Naive B cell (primary cell): ENCODE measurements around the gene ANKLE1. TPM values are rescaled to one million over a fixed set of nuclear protein-coding genes. Genes with fewer than 3 reads are reported as not detected.
"Not testable (repeated sequence)": the region's sequence is repeated elsewhere in the genome, so short reads cannot be mapped to it uniquely, and the experiment has no call there.

Source experiments
- ATAC-seq, 2 donors: fragments of 150-1000 bp; cut with Tn5 transposase; 2 replicates each; pipeline ENCODE4 v1.10.0; 2021; ENCODE audit warnings: low read depth in 2 of 2, mild to moderate bottlenecking in 2 of 2, moderate library complexity in 2 of 2
- DNase-seq: peaks from one replicate; pipeline ENCODE4 v3.0.0; 2022
- H3K27ac Mint-ChIP-seq, 6 donors: one replicate each; pipeline ENCODE4 v1.8.0; 2020 to 2022; ENCODE audit warnings: mild to moderate bottlenecking in 6 of 6, mixed read lengths in 6 of 6, moderate library complexity in 5 of 6, inconsistent platforms in 2 of 6
- H3K27me3 Mint-ChIP-seq, 3 donors: one replicate each; pipeline ENCODE4 v1.8.0; 2021 to 2022; ENCODE audit warnings: mixed read lengths in 3 of 3, mild to moderate bottlenecking in 1 of 3
- H3K36me3 Mint-ChIP-seq, 2 donors: one replicate each; pipeline ENCODE4 v1.8.0; 2020 to 2022; ENCODE audit warnings: mixed read lengths in 2 of 2, inconsistent platforms in 1 of 2, mild to moderate bottlenecking in 1 of 2
- H3K4me1 Mint-ChIP-seq, 3 donors: one replicate each; pipeline ENCODE4 v1.8.0; 2020 to 2022; ENCODE audit warnings: mixed read lengths in 3 of 3, inconsistent platforms in 1 of 3, mild to moderate bottlenecking in 1 of 3, moderate library complexity in 1 of 3
- H3K4me3 Mint-ChIP-seq, 8 donors: one replicate each; pipeline ENCODE4 v1.8.0; 2020 to 2022; ENCODE audit warnings: mild to moderate bottlenecking in 8 of 8, mixed read lengths in 8 of 8, moderate library complexity in 8 of 8, inconsistent platforms in 2 of 8
- H3K9me3 Mint-ChIP-seq, 7 donors: one replicate each; pipeline ENCODE4 v1.8.0; 2020 to 2022; ENCODE audit warnings: mixed read lengths in 7 of 7, mild to moderate bottlenecking in 5 of 7, inconsistent platforms in 2 of 7, moderate library complexity in 1 of 7
- polyA plus RNA-seq, 6 donors: library from polyadenylated mRNA; unstranded; fragments of 300-500 nt; fragmentation: Illumina TruSeq; gene quantifications; one replicate each; pipeline ENCODE4 v1.2.3, GENCODE V29; 2021; ENCODE audit warnings: low read depth in 6 of 6

Gene ANKLE1
- polyA plus RNA-seq, 6 donors from 2014 or later = 1.6 to 3.1 (median 1.9) TPM; not detected in 1

DNA sequence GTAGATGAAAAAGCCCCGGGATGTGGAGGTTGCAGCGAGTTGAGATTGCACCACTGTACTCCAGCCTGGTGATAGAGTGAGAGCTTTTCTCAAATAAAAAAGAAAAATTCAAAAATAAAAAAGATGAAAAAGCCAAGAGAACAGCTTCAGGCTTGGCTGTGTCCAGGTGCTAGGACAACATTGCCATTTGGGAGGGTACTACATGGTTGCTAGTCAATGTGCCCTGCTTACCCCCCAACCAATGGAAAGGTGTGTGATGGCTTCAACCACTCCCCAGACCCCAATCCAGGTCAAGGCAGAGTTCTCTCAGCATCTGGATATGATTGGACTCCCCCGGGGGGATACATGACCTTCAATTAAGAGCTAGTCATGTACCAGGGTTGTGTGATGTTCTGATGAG is 2.3 kb upstream of the ANKLE1 start:
- Mint-ChIP-seq H3K4me3 (peak overlapping the region in 2 of 8 donors; percentile 5 to 36), H3K36me3 (peaks cover 0 to 12% of the 10 kb centered on the region in 2 donors), H3K27me3 (no peaks in the 10 kb centered on the region), H3K4me1 (peaks cover 11 to 14% (median 12%) of the 10 kb centered on the region in 3 donors), H3K9me3 (no peaks in the 10 kb centered on the region), H3K27ac (no peak overlapping the region)
- ATAC-seq (no peak), DNase-seq (no peak)

DNA sequence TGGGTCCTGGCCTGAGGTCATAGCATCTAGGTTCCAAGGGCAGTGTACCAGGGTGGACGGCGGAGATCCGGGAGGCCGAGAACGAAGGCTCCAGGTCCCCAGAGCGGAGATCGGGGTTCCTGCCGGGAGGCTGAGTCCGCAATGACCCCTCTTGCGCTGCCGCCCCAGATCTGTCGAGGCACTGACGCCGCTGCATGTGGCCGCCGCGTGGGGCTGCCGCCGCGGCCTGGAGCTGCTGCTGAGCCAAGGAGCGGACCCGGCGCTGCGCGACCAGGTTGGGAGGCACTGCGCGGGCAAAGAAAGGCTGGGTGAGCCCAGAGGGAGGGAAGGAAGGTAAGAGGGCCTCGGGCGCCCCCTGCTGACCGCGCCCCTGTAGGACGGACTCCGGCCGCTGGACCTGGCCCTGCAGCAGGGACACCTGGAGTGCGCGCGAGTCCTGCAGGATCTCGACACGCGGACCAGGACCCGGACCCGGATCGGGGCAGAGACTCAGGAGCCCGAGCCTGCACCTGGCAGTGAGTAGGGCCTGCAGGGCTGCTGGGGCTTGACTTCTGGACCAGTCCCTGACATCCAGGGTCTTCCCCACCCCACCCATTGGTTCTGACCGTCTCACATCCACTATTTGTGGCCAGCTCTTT is 906 bp downstream of the ANKLE1 start:
- ATAC-seq (peak; percentile 85 to 87), DNase-seq (peak; percentile 76)
- Mint-ChIP-seq H3K27ac (peak overlapping the region in 1 of 6 donors; percentile 67), H3K4me1 (peaks cover 11 to 14% (median 12%) of the 10 kb centered on the region in 3 donors), H3K4me3 (peak overlapping the region; percentile 83 to 92 (median 87)), H3K27me3 (no peaks in the 10 kb centered on the region), H3K9me3 (no peaks in the 10 kb centered on the region), H3K36me3 (no peaks in the 10 kb centered on the region)

DNA sequence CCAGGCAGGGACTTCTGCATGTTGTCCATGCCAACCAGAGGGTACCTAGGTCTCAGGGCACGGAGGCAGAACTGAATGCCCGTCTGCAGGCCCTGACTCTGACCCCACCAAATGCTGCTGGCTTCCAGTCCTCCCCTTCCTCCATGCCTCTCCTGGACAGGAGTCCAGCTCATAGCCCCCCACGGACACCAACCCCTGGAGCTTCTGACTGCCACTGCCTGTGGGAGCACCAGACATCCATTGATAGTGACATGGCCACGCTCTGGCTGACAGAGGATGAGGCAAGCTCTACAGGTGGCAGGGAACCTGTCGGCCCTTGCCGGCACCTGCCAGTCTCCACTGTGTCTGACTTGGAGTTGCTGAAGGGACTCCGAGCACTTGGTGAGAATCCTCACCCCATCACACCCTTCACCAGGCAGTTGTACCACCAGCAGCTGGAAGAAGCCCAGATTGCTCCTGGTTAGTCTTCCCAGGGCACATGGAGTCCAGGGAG is 1.8 kb downstream of the ANKLE1 start:
- DNase-seq = no peak
- no peaks in the 10 kb centered on the region for H3K9me3 Mint-ChIP-seq
- no peaks in the 10 kb centered on the region for H3K36me3 Mint-ChIP-seq
- peak overlapping the region in 7 of 8 donors; percentile 54 to 87 (median 69) for H3K4me3 Mint-ChIP-seq
- H3K27me3 Mint-ChIP-seq = no peaks in the 10 kb centered on the region
- peak overlapping the region in 1 of 6 donors; percentile 16 for H3K27ac Mint-ChIP-seq
- no peak for ATAC-seq
- H3K4me1 Mint-ChIP-seq = peaks cover 12 to 15% (median 14%) of the 10 kb centered on the region in 3 donors

DNA sequence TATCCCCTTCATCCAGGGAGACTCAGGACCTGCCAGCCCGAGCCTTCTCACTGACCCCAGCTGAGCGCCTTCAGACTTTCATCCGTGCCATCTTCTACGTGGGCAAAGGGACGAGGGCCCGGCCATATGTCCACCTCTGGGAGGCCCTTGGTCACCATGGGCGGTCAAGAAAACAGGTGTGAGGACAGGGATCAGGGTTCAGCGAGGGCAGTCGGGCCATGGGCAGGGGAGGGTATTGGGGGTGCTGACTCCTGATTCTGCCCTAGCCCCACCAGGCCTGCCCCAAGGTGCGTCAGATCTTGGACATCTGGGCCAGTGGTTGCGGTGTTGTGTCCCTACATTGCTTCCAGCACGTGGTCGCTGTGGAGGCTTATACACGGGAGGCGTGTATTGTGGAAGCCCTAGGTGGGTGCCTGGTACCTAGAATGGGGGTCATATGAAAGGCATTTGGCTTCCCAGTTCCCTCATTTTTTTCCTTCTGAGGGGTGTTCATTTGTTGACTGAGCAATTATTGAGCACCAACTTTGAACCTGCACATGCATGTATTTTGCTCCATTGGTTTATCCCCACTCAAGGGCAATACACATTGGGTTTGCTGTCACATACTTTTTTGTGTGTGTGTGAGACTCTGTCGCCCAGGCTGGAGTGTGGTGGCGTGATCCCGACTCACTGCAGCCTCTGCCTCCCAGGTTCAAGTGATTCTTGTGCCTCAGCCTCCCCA is 3.9 kb downstream of the ANKLE1 start:
- DNase-seq (no peak), ATAC-seq (no peak)
- Mint-ChIP-seq H3K9me3 (no peaks in the 10 kb centered on the region), H3K36me3 (no peaks in the 10 kb centered on the region), H3K27me3 (no peaks in the 10 kb centered on the region), H3K27ac (no peak overlapping the region), H3K4me3 (peak overlapping the region in 2 of 8 donors; percentile 45 to 54), H3K4me1 (peaks cover 12 to 21% (median 14%) of the 10 kb centered on the region in 3 donors)

DNA sequence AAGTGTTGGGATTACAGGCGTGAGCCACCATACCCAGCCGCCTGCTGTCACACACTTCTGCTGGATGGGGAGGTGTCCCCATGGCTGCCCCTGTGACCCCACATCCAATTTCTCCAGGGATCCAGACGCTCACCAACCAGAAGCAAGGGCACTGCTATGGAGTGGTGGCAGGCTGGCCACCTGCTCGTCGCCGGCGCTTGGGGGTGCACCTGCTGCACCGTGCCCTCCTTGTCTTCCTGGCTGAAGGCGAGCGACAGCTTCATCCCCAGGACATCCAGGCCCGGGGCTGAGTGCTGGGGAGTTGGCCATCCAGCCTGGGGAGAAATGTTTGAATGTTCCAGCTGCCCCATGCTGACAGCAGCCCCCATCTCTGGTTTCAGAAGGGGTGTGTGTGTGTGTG is 4.6 kb downstream of the ANKLE1 start:
- no peak overlapping the region for H3K27ac Mint-ChIP-seq
- H3K4me3 Mint-ChIP-seq = no peak overlapping the region
- no peaks in the 10 kb centered on the region for H3K36me3 Mint-ChIP-seq
- no peaks in the 10 kb centered on the region for H3K27me3 Mint-ChIP-seq
- DNase-seq = no peak
- no peak for ATAC-seq
- H3K9me3 Mint-ChIP-seq = no peaks in the 10 kb centered on the region
- H3K4me1 Mint-ChIP-seq = peaks cover 11 to 18% (median 12%) of the 10 kb centered on the region in 3 donors

DNA sequence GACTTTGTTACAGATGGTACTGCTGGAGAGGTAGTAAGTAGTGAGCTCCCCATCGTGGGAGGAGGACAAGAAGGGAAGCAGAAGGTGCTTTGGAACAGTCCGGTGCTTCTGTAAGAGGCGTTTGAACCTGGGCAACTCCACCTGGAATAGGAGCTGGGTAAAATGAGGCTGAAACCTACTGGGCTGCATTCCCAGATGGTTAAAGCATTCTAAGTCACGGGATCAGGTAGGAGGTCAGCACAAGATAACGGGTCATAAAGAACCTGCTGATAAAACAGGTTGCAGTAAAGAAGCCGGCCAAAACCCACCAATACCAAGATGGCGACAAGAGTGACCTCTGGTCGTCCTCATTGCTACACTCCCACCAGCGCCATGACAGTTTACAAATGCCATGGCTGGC is 5.1 kb downstream of the ANKLE1 start:
- no peaks in the 10 kb centered on the region for H3K27me3 Mint-ChIP-seq
- ATAC-seq = no peak

DNA sequence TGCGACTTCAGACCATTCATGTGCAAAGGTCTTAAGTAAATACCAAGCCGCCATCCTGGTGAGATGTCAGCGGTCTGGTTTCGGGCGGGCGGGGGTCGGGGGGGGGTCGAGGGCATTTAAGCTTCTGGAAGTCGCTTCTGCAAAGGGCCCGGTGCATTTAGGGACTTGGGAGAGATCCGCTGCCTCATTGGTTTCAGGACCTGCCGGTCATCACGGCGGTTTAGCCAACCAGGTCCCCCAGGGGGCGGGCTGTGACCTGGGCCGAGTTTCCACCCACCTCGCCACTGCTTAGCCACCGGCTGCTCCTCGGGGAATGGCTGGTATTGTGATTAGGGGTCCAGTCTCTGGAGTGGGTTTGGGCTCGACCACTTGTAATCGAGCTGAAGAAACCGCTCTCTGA is 7.8 kb downstream of the ANKLE1 start:
- Mint-ChIP-seq H3K27me3 (no peaks in the 10 kb centered on the region), H3K27ac (peak overlapping the region in 1 of 6 donors; percentile 62), H3K4me3 (peak overlapping the region in 1 of 8 donors; percentile 71), H3K4me1 (peaks cover 4 to 19% (median 5%) of the 10 kb centered on the region in 3 donors), H3K9me3 (no peaks in the 10 kb centered on the region), H3K36me3 (no peaks in the 10 kb centered on the region)
- ATAC-seq = no peak
- DNase-seq = peak; percentile 36

More for the DNA sequence above, 5.1 kb downstream of the ANKLE1 start:
- no peaks in the 10 kb centered on the region for H3K9me3 Mint-ChIP-seq
- H3K27ac Mint-ChIP-seq = no peak overlapping the region
- no peak overlapping the region for H3K4me3 Mint-ChIP-seq
- H3K4me1 Mint-ChIP-seq = peaks cover 8 to 16% (median 9%) of the 10 kb centered on the region in 3 donors
- H3K36me3 Mint-ChIP-seq = no peaks in the 10 kb centered on the region
- no peak for DNase-seq

DNA sequence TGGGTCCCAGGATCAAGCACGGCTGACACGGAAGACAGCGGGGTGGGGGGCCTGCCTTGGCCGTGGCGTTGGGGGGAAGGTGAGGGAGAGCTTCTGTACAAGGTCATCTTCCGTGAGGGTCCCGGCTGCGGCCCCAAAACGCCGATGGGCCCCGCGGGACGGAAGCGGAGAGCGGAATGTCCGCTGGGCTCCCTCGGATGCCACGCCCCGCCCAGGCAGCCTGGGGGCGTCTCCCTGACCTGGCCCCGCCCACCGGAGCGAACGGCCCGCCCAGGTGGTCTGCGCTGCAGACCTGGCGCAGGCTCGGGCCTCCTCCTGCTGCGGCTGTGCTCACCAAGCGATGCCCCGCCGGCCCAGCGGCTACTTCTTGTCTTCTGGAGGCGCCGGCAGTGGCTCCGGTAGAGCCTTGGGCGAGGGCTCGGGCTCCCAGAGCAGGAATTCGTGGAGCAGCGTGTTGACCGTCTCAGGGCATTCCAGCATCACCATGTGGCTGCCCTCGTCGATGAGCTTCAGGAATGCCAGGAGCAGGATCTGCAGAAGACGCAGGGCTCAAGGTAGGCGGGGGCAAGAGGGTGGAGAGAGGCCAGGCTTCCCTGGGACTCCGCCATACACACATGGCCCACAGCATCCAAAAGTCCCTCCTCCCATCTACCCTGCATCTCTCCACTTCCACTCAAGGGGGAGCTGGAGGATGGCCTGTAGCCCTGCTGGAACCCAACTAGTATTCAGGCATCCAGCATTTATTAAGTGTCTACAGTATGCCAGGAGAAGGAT is 10.8 kb downstream of the ANKLE1 start:
- H3K4me3 Mint-ChIP-seq = peak overlapping the region; percentile 82 to 94 (median 90)
- peaks cover 4 to 19% (median 5%) of the 10 kb centered on the region in 3 donors for H3K4me1 Mint-ChIP-seq
- no peaks in the 10 kb centered on the region for H3K36me3 Mint-ChIP-seq
- DNase-seq (peak; percentile 77), ATAC-seq (peak; percentile 91)
- no peaks in the 10 kb centered on the region for H3K9me3 Mint-ChIP-seq
- no peaks in the 10 kb centered on the region for H3K27me3 Mint-ChIP-seq
- H3K27ac Mint-ChIP-seq = peak overlapping the region in 2 of 6 donors; percentile 37 to 67

DNA sequence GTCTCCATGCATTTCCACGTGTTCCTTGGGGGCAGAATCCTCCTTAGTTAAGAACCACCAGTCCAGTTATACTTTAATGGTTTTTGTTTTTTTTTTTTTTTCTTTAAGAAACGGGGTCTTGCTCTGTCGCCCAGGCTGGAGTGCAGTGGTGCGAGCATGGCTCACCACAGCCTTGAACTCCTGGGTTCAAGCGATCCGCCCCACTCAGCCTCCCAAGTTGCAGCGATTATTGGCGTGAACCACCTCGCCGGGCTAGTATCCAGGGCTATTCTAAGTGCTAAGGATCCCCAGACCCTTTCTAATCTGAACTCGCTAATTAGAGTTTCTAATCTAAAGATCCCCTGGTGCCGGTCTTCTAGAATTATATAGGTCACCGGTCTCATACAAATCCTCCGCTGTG is 11.9 kb downstream of the ANKLE1 start:
- H3K36me3 Mint-ChIP-seq = no peaks in the 10 kb centered on the region
- H3K27me3 Mint-ChIP-seq = no peaks in the 10 kb centered on the region
- no peaks in the 10 kb centered on the region for H3K9me3 Mint-ChIP-seq
- H3K4me3 Mint-ChIP-seq = peak overlapping the region in 3 of 8 donors; percentile 11 to 49 (median 47)
- H3K27ac Mint-ChIP-seq = no peak overlapping the region
- H3K4me1 Mint-ChIP-seq = peaks cover 4 to 16% (median 5%) of the 10 kb centered on the region in 3 donors
- DNase-seq = no peak
- no peak for ATAC-seq

DNA sequence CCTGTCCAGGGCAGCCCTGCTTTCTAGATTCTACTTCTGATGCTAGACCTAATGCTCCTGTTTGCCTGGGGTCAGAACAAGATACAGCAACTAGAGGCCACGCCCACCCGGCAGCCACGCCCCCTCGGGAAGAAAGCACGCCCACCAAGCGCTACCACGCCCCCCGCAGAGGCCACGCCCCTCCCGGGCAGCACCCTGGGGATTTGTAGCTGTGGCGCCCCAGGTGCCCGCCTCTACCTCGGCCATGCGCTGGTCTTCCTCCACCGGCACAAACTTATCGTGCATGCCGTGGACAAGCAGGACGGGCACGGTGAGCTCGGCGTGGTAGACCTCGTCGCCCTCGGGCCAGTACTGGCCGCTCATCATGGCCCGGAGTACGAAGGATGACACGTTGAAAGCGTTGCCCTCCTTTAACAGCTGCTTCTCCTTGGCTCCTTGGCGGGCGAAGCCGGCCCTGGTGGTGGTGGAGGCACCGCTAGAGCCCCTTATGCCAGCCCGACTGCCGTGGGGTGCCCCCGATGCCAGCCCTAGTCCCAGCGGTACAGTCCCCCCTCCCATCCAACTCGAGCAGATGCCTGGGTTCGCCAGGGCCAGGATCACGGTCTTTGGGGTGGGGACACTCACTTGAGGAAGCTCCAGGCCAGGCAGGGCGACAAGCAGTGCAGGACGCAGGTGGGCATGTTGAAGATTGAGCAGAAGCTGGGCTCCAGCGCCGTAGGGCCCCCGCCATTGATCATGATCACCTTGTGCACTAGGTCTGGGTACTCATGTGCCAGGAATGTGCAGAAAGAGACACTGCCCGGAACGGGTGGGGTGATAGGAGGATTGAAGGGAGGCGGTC is 12.6 kb downstream of the ANKLE1 start:
- Mint-ChIP-seq H3K4me3 (peak overlapping the region in 4 of 8 donors; percentile 41 to 49 (median 44)), H3K36me3 (no peaks in the 10 kb centered on the region), H3K4me1 (peaks cover 4 to 16% (median 5%) of the 10 kb centered on the region in 3 donors), H3K9me3 (no peaks in the 10 kb centered on the region), H3K27me3 (no peaks in the 10 kb centered on the region), H3K27ac (peak overlapping the region in 1 of 6 donors; percentile 49)
- no peak for ATAC-seq
- DNase-seq = no peak

DNA sequence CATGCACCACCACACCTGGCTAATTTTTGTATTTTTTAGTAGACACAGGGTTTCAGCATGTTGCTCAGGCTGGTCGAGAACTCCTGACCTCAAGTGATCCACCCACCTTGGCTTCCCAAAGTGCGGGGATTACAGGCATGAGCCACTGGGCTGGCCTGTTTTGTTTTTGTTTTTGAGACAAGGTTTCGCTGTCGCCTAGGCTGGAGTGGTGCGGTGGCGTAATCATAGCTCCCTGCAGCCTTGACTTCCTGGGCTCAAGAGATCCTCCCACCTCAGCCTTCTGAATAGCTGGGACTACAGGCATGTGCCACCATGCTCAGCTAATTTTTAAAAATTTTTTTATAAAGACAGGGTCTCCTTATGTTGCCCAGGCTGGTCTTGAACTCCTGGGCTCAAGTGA is 13.8 kb downstream of the ANKLE1 start:
- not testable (repeated sequence) for H3K4me3 Mint-ChIP-seq, ATAC-seq

DNA sequence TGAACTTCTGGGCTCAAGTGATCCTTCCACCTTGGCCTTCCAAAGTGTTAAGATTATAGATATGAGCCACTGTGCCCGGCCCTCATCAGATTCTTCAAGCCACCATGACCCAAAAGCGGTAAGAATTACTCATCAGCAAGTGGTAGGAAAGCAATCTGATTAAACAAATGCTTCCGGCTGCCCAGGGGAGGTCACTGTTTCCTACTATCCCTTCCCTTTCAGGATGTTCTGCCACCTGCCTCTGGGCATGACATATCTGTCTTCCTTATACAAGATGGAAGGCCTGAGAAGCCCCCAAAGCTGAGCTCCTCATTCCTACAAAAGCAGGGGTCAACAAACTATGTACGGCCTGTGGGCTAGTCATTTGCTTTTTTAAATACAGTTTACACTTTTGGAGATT is 14.6 kb downstream of the ANKLE1 start:
- H3K27ac Mint-ChIP-seq = peak overlapping the region in 2 of 6 donors; percentile 42 to 69
- H3K27me3 Mint-ChIP-seq = no peaks in the 10 kb centered on the region
- peaks cover 4 to 10% (median 5%) of the 10 kb centered on the region in 3 donors for H3K4me1 Mint-ChIP-seq
- no peak for ATAC-seq
- H3K9me3 Mint-ChIP-seq = peaks cover 0 to 1% (median 0%) of the 10 kb centered on the region in 7 donors
- no peak for DNase-seq
- no peaks in the 10 kb centered on the region for H3K36me3 Mint-ChIP-seq
- H3K4me3 Mint-ChIP-seq = peak overlapping the region in 1 of 8 donors; percentile 16

More for the DNA sequence above, 13.8 kb downstream of the ANKLE1 start:
- not testable (repeated sequence) for H3K36me3 Mint-ChIP-seq, DNase-seq, H3K4me1 Mint-ChIP-seq, H3K9me3 Mint-ChIP-seq, H3K27ac Mint-ChIP-seq, H3K27me3 Mint-ChIP-seq
